Fibroblast of peridontal ligament (primary cell): ENCODE data around the gene INVS.
"Not testable (repeated sequence)": the region's sequence is repeated elsewhere in the genome, so short reads cannot be mapped to it uniquely, and the experiment has no call there.

Experiments used
- DNase-seq: peaks from one replicate; pipeline ENCODE4 v3.0.0-alpha.2; 2010; ENCODE audit errors: extremely low read depth

The INVS gene

GRCh38 chr9:100125910-100126309 is 26.9 kb downstream of the INVS start:
- peak; percentile 22 for DNase-seq

DNA sequence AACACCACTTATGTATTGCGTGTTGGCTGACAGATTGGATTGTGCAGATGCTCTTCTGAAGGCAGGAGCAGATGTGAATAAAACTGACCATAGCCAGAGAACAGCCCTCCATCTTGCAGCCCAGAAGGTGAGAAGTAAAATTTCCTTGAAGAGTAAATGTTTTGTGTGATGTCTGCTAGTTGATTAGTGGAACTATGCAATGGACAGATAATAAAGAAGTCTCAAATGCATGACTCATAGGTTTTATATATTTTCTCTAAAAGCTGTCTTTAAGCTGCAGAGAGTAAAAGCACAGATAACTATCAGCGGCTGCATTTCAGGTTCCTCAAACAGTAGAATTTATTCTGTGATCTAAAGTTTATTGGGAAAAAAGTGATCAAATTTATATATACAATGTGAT is 27.4 kb downstream of the INVS start:
- no peak for DNase-seq

GRCh38 chr9:100129772-100130171 is 30.7 kb downstream of the INVS start:
- peak; percentile 21 for DNase-seq

GRCh38 chr9:100131216-100131615 is 32.2 kb downstream of the INVS start:
- DNase-seq: no peak

DNA sequence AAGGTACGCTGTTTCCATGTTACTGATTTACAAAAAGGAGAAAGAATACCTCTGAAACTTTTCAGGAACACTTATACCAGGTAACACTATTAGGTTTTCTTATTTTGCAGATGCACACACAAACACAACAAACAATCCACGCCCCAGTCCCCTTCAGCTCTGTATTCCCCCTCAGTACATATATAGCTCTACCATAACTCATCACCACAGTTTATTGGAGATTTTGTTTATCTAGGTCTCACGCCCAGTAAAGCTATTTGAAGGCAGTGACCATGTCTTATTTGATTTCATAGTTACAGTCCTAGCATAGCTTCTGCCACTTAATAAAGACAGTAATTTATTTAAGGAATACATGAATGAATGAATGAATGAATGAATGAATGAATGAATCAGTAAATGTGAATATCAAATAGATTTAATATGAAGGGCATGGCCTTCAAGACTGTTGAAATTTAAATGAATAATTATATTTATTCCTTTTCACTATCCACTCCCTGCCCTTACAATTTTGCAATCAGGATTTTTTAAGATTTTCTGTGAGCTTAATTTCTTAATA is 32.9 kb downstream of the INVS start:
- DNase-seq: no peak

GRCh38 chr9:100134731-100135130 is 35.7 kb downstream of the INVS start:
- DNase-seq: no peak

GRCh38 chr9:100136799-100137198 is 37.8 kb downstream of the INVS start:
- DNase-seq: not testable (repeated sequence)

DNA sequence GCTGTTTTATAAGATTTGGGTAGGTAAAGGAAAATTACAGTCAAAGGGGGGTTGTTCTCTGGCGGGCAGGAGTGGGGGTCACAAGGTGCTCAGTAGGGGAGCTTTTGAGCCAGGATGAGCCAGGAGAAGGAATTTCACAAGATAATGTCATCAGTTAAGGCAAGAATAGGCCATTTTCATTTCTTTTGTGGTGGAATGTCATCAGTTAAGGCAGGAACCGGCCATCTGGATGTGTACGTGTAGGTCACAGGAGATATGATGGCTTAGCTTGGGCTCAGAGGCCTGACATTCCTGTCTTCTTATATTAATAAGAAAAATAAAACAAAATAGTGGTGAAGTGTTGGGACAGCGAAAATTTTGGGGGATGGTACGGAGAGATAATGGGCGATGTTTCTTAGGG is 41.3 kb downstream of the INVS start:
- DNase-seq: not testable (repeated sequence)

GRCh38 chr9:100141862-100142261 is 42.8 kb downstream of the INVS start:
- not testable (repeated sequence) for DNase-seq

- not testable (repeated sequence) for DNase-seq
Observed at GRCh38 chr9:100145167-100145934, 46.3 kb downstream of the INVS start.

DNA sequence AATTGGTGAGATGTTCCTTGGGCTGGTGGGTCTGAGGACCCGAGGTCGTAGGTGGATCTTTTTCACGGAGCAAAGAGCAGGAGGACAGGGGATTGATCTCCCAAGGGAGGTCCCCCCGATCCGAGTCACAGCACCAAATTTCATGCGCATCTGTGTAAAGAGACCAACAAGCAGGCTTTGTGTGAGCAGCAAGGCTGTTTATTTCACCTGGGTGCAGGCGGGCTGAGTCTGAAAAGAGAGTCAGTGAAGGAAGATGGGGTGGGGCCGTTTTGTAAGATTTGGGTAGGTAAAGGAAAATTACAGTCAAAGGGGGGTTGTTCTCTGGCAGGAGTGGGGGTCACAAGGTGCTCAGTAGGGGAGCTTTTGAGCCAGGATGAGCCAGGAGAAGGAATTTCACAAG is 46.9 kb downstream of the INVS start:
- DNase-seq: not testable (repeated sequence)

DNA sequence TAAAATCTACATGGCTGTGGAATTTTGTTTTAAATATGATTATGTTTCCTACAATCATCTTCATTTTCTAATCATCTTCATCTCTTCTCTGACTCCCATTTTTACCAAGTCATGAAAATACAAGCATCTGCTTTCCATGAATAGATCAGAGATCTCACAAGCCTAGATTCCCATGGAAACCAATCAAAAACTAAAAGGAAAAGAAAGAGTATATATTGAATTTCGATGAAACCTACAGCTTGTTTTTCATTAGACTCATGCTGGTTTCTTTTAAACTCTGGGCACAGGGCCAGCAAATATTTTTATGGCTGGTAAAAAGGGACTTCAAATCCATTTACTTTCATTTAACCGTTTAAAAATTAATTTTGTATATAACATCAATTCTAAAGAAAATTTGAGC is 51.2 kb downstream of the INVS start:
- DNase-seq: peak; percentile 85

- DNase-seq: no peak
Observed at GRCh38 chr9:100160021-100160420, 61.0 kb downstream of the INVS start.

DNA sequence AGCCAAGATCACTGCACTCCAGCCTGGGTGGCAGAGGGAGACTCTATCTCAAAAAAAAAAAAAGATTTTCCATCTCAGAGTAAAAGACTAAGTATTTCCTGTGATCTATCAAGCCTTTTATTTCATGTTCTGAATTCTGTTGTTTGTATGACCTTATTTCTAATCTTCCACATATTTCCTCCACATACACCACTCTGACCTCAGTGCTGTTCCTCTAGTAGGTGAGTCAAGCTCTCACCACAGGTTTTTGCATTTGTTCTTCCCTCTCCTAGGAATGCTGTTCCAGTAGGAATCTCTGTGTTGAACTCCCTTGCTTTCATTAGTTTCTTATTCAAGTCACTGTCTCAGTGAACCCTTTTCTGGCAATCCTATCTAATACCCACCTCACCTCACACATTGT is 68.1 kb downstream of the INVS start:
- no peak for DNase-seq

DNA sequence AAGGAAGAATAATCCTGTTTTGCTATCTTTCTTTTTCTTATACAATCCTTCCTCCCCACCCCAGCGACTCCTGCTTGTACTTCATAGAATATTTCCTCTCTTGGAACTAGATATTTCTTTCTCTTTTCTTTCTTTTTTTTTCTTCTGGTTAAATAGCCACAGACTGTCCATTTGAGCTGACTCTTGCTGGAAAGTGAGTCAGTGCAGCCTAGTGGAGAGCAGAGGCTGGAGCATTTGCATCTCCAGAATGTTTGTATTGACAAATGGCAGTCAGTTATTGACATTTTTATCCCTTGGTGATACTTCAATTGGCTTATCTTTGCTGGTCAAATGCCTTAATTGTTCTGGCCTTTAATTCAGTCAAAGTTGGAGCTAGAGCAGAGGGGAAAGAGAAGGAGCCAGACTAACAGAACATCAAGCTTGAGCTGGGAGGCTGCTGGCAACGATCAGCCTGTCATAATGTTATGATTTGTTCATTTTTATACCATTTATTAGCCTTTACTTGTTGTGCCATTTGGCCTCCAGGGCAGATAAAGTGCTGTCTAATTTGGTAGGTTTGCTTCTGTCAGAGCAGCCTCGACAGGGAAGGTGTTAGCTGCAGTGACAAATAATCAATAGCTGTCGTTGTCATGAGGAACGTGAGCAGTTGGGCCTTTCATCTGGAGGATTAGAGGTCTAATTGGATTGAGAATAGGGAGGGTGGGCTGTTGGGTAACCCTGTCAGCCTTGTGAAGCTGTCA is 69.0 kb downstream of the INVS start:
- peak; percentile 16 for DNase-seq

GRCh38 chr9:100170085-100170484 is 71.0 kb downstream of the INVS start:
- no peak for DNase-seq

- DNase-seq: no peak
Observed at GRCh38 chr9:100170556-100170955, 71.5 kb downstream of the INVS start.

GRCh38 chr9:100186356-100186755 is 87.3 kb downstream of the INVS start:
- DNase-seq: no peak

- no peak for DNase-seq
Observed at GRCh38 chr9:100190339-100190738, 91.3 kb downstream of the INVS start.

GRCh38 chr9:100191264-100191663 is 92.2 kb downstream of the INVS start:
- DNase-seq: no peak

- DNase-seq: no peak
Observed at GRCh38 chr9:100193078-100193477, 94.0 kb downstream of the INVS start.

DNA sequence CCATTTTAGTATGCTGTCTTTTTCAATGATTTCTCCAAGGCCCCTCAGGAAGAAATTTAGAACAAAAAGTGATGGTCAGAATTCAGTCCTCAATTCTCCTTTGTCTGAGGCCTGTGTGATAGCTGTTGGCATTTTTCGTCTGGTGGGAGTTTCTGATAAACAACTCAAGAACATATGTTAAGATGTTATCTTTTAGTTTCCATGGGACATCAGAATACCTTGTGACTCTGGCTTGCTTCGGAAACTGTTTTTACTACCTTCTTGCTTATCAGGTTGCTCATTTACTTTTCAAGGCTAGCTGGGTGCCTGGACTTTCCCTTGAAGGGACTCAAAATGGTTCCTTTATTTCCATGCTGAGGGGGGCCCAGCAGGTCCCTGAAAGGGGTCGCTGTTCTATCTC is 97.2 kb downstream of the INVS start:
- no peak for DNase-seq

GRCh38 chr9:100196828-100197227 is 97.8 kb downstream of the INVS start:
- DNase-seq: no peak
